ENCODE measurements around the gene CAMK2B.

DNA sequence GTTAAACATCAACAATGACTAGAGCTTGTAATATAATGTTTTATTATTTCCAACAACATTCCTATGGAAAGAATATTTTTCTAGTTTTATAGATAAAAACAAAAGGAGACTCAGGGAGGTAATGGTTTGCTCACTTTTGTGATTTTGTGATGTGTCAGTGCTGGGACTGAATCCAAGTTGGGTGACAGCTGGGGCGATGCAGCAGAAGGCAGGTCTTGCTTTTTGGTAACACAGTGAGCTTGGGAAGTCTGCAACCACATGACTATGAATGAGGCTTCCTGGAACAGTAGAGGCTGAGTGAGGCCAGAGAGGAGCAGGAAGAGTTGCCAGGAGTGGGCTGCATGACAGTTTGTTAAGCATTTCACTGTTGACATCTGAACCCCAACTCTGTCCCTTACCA is 129.5 kb downstream of the CAMK2B start:
- no peak for TF ChIP-seq EZH2phosphoT487 (conservative IDR thresholded peaks at IDR 0.05; ENCODE audit: low read length)
- TF ChIP-seq, protein P1, sequence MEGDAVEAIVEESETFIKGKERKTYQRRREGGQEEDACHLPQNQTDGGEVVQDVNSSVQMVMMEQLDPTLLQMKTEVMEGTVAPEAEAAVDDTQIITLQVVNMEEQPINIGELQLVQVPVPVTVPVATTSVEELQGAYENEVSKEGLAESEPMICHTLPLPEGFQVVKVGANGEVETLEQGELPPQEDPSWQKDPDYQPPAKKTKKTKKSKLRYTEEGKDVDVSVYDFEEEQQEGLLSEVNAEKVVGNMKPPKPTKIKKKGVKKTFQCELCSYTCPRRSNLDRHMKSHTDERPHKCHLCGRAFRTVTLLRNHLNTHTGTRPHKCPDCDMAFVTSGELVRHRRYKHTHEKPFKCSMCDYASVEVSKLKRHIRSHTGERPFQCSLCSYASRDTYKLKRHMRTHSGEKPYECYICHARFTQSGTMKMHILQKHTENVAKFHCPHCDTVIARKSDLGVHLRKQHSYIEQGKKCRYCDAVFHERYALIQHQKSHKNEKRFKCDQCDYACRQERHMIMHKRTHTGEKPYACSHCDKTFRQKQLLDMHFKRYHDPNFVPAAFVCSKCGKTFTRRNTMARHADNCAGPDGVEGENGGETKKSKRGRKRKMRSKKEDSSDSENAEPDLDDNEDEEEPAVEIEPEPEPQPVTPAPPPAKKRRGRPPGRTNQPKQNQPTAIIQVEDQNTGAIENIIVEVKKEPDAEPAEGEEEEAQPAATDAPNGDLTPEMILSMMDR (IDR thresholded peaks at IDR 0.05; ENCODE audit: insufficient read depth, low read length, poor library complexity, severe bottlenecking), result no peak
